ENCODE results near the gene HSD17B7. TPM values are rescaled to one million over a fixed set of nuclear protein-coding genes. Genes with fewer than 3 reads are reported as not detected.
A peak's percentile ranks its signal among the peaks of the same experiment; 100 is the strongest.

Gene HSD17B7
- total and polyA plus RNA-seq, 2 of the 13 experiments (the other 11 are each of a cell fraction or from before 2014, with no cell fraction given), result 43.9 to 84.9 TPM

DNA sequence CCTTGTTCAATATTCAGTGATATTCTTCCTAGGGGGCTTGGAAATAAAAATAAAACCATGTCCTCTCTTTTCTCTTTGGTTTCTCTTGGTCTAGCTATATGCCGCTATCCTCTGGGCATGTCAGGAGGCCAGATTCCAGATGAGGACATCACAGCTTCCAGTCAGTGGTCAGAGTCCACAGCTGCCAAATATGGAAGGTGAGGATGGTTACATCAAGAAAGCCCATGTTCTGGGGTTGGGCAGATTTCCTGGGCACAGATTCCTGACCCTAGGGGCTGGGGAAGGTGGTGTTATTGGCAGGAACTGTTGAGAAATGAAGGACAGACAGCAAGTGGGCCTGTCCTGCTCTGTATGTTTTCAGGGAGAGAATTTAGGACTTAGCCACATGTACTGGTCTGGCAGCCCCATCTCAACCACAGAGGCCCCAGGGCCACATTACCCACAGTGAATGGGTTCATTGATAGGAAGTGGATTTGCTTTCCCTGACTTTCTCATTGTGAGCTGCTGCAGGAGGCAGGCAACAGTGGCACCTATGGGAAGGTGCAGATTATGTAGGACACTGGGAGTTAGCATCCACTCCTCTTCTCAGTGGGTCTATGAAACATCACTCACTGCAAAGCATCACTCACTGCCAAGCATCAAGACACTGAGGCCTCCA lies 37.4 kb upstream of the HSD17B7 start (continued):
- TF ChIP-seq PHF21A (CRISPR knock-in tag; IDR thresholded peaks at IDR 0.05) (no peak), ARID2 (CRISPR knock-in tag; IDR thresholded peaks at IDR 0.05; ENCODE audit: borderline replicate concordance) (no peak), MTA3 (CRISPR knock-in tag; IDR thresholded peaks at IDR 0.05) (no peak), HES4 (CRISPR knock-in tag; IDR thresholded peaks at IDR 0.05; ENCODE audit: borderline replicate concordance) (no peak), XRCC5 (optimal IDR thresholded peaks at IDR 0.05; ENCODE audit: low read length) (peak; percentile 45), HOMEZ (CRISPR knock-in tag; IDR thresholded peaks at IDR 0.05; ENCODE audit: low read depth) (peak; percentile 92), ZNF770 (CRISPR knock-in tag; IDR thresholded peaks at IDR 0.05) (0 out of 2 replicates have a peak, but pooled peaks have one; percentile 45), RFX5 (IDR thresholded peaks at IDR 0.05; ENCODE audit: low read depth, low read length) (no peak), RBM22 (optimal IDR thresholded peaks at IDR 0.05; ENCODE audit: low read length) (no peak), ZNF790 (CRISPR knock-in tag; IDR thresholded peaks at IDR 0.05; ENCODE audit: borderline replicate concordance) (no peak), RFXAP (CRISPR knock-in tag; IDR thresholded peaks at IDR 0.05; ENCODE audit: borderline replicate concordance) (no peak), ZNF776 (CRISPR knock-in tag; IDR thresholded peaks at IDR 0.05) (no peak), ZNF556 (CRISPR knock-in tag; IDR thresholded peaks at IDR 0.05; ENCODE audit: borderline replicate concordance) (no peak), NBN (conservative IDR thresholded peaks at IDR 0.05) (no peak), STAG1 (CRISPR knock-in tag; IDR thresholded peaks at IDR 0.05) (peak; percentile 70), ZNF691 (CRISPR knock-in tag; IDR thresholded peaks at IDR 0.05; ENCODE audit: borderline replicate concordance, low read depth) (no peak), CEBPG (CRISPR knock-in tag; IDR thresholded peaks at IDR 0.05) (peak; percentile 41; the same call in 1 of the 2 replicates), ZNF333 (CRISPR knock-in tag; IDR thresholded peaks at IDR 0.05; ENCODE audit: borderline replicate concordance) (no peak), TGIF2 (CRISPR knock-in tag; IDR thresholded peaks at IDR 0.05) (0 out of 2 replicates have a peak, but pooled peaks have one; percentile 27), ZNF878 (CRISPR knock-in tag; IDR thresholded peaks at IDR 0.05) (no peak), KLF11 (CRISPR knock-in tag; IDR thresholded peaks at IDR 0.05) (no peak), MTA1 (CRISPR knock-in tag; IDR thresholded peaks at IDR 0.05; ENCODE audit: borderline replicate concordance) (no peak)
- TF ChIP-seq, protein P1, sequence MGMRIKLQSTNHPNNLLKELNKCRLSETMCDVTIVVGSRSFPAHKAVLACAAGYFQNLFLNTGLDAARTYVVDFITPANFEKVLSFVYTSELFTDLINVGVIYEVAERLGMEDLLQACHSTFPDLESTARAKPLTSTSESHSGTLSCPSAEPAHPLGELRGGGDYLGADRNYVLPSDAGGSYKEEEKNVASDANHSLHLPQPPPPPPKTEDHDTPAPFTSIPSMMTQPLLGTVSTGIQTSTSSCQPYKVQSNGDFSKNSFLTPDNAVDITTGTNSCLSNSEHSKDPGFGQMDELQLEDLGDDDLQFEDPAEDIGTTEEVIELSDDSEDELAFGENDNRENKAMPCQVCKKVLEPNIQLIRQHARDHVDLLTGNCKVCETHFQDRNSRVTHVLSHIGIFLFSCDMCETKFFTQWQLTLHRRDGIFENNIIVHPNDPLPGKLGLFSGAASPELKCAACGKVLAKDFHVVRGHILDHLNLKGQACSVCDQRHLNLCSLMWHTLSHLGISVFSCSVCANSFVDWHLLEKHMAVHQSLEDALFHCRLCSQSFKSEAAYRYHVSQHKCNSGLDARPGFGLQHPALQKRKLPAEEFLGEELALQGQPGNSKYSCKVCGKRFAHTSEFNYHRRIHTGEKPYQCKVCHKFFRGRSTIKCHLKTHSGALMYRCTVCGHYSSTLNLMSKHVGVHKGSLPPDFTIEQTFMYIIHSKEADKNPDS (CRISPR knock-in tag; IDR thresholded peaks at IDR 0.05), result no peak
- TF ChIP-seq, protein P2, sequence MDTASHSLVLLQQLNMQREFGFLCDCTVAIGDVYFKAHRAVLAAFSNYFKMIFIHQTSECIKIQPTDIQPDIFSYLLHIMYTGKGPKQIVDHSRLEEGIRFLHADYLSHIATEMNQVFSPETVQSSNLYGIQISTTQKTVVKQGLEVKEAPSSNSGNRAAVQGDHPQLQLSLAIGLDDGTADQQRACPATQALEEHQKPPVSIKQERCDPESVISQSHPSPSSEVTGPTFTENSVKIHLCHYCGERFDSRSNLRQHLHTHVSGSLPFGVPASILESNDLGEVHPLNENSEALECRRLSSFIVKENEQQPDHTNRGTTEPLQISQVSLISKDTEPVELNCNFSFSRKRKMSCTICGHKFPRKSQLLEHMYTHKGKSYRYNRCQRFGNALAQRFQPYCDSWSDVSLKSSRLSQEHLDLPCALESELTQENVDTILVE (CRISPR knock-in tag; IDR thresholded peaks at IDR 0.05), result no peak
